Brain microvascular endothelial cell (primary cell): Measurements from ENCODE around the gene OLFML2A.
A peak's percentile ranks its signal among the peaks of the same experiment; 100 is the strongest.

Experiments
- DNase-seq: peaks from one replicate; pipeline ENCODE4 v3.0.0-alpha.2; 2020
- H3K27ac ChIP-seq: fragments of 250-450 bp; sonication (Bioruptor Pico); 2 replicates; pipeline ENCODE4 v1.5.1; 2020; ENCODE audit warnings: mild to moderate bottlenecking, moderate library complexity
- H3K27me3 ChIP-seq: fragments of 250-450 bp; sonication (Bioruptor Pico); replicated peaks from 2 replicates; pipeline ENCODE4 v1.5.1; 2020; ENCODE audit warnings: mild to moderate bottlenecking
- H3K36me3 ChIP-seq: fragments of 250-450 bp; sonication (Bioruptor Pico); replicated peaks from 2 replicates; pipeline ENCODE4 v1.5.1; 2020; ENCODE audit warnings: mild to moderate bottlenecking
- H3K4me3 ChIP-seq: 2 replicates; pipeline ENCODE4 v1.5.1; 2011; ENCODE audit warnings: low read depth, mild to moderate bottlenecking, control low read depth, low read length, moderate library complexity
- in situ Hi-C: cut with HindIII; loops from 2 replicates; pipeline ENCODE4 v1.10.0; 2017; ENCODE audit warnings: low sequenced_read_pairs, low pct_ligation_motif_present
- TF ChIP-seq, protein P1 (sequence below): IDR thresholded peaks from 2 replicates; pipeline ENCODE4 v1.5.1; 2011; ENCODE audit warnings: low read depth, mild to moderate bottlenecking, moderate library complexity, low read length, control low read depth, inconsistent platforms; ENCODE audit errors: missing control alignments

The OLFML2A gene

GRCh38 chr9:124805186-124805585 is 28.3 kb downstream of the OLFML2A start:
- no peak overlapping the region for H3K27ac ChIP-seq
- DNase-seq, result no peak
- H3K4me3 ChIP-seq, result no peak overlapping the region
- no peaks in the 10 kb centered on the region for H3K27me3 ChIP-seq
- in situ Hi-C loops, result no loop called here
- TF ChIP-seq, protein P1, sequence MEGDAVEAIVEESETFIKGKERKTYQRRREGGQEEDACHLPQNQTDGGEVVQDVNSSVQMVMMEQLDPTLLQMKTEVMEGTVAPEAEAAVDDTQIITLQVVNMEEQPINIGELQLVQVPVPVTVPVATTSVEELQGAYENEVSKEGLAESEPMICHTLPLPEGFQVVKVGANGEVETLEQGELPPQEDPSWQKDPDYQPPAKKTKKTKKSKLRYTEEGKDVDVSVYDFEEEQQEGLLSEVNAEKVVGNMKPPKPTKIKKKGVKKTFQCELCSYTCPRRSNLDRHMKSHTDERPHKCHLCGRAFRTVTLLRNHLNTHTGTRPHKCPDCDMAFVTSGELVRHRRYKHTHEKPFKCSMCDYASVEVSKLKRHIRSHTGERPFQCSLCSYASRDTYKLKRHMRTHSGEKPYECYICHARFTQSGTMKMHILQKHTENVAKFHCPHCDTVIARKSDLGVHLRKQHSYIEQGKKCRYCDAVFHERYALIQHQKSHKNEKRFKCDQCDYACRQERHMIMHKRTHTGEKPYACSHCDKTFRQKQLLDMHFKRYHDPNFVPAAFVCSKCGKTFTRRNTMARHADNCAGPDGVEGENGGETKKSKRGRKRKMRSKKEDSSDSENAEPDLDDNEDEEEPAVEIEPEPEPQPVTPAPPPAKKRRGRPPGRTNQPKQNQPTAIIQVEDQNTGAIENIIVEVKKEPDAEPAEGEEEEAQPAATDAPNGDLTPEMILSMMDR, result no peak
- no peaks in the 10 kb centered on the region for H3K36me3 ChIP-seq

DNA sequence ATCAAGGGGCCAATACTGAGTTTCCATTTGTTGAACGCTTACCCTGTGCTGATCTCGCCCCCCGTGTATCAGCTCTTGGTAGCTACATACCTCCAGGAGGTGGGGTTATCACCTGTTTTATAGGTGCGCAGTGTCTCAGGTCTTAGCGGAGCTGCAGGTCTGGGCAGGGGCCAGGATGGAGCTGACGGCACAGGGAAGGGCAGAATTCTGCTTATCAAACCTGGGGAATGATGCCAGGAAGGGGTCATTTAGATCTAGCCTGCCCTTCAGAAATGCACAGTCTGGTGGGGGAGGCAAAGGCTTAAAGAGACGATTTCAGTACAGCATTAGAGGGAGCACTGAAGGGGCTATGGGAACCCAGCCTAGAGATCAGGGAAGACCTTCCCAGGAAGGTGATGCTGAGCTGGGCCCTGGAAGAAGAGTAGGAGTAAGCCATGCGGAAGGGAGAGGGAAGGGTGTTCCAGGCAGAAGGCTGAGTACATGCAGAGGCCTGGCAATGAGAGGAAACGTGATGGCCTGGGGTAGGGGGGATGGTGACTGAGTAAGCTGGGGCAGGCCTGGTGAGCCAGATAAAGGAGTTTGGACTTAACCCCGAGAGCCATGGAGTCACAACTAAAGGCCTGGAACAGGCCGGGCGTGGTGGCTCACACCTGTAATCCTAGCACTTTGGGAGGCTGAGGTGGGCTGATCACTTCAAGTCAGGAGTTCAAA is 31.5 kb downstream of the OLFML2A start:
- no peaks in the 10 kb centered on the region for H3K36me3 ChIP-seq

DNA sequence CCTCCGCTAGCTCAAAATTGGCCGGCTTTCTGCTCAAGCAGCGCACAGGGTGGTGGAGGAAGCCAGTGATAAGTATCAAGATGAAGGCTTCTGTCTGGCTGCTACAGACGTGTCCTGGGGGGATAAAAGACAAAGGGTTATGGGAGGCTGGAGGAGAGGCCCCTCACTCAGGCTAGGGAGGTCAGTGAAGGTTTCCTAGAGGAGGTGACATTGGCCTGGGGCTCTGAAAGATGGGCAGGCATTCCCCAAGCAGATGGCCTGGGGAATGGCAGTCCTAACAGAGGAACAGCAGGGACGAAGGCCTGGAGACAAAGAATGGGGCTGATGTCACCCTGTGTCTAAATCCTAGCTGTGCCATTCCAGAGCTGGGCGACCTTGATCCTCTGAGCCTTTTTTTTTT is 32.3 kb downstream of the OLFML2A start:
- Histone ChIP-seq H3K36me3 (no peaks in the 10 kb centered on the region), H3K27ac (no peak overlapping the region)

More for the DNA sequence above, 31.5 kb downstream of the OLFML2A start:
- in situ Hi-C loops, result no loop called here
- Histone ChIP-seq H3K4me3 (no peak overlapping the region), H3K27me3 (no peaks in the 10 kb centered on the region), H3K27ac (no peak overlapping the region)
- TF ChIP-seq, protein P1, result no peak
- no peak for DNase-seq

DNA sequence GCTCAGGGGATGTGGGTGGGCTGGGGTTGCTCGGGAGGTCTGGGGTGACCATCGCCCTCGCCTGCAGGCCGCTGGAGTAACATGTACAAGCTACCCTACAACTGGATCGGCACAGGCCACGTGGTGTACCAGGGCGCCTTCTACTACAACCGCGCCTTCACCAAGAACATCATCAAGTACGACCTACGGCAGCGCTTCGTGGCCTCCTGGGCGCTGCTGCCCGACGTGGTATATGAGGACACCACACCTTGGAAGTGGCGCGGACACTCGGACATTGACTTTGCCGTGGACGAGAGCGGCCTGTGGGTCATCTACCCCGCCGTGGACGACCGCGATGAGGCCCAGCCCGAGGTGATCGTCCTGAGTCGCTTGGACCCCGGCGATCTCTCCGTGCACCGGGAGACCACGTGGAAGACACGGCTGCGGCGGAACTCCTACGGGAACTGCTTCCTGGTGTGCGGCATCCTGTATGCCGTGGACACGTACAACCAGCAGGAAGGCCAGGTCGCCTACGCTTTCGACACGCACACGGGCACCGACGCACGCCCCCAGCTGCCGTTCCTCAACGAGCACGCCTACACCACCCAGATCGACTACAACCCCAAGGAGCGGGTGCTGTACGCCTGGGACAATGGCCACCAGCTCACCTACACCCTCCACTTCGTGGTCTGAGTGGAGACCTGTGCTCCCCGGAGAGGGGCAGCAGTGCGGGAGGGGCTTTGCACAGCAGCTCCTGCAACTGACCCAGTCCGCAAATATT is 33.0 kb downstream of the OLFML2A start:
- no peak for DNase-seq
- Histone ChIP-seq H3K36me3 (no peaks in the 10 kb centered on the region), H3K27me3 (no peaks in the 10 kb centered on the region)

More for the DNA sequence above, 32.3 kb downstream of the OLFML2A start:
- DNase-seq, result no peak
- in situ Hi-C loops, result no loop called here
- Histone ChIP-seq H3K27me3 (no peaks in the 10 kb centered on the region), H3K4me3 (no peak overlapping the region)
- TF ChIP-seq, protein P1, result no peak

GRCh38 chr9:124810663-124811355 is 33.9 kb downstream of the OLFML2A start:
- Histone ChIP-seq H3K27me3 (no peaks in the 10 kb centered on the region), H3K36me3 (no peaks in the 10 kb centered on the region), H3K4me3 (no peak overlapping the region), H3K27ac (peak overlapping the region; percentile 94)
- TF ChIP-seq, protein P1, result no peak
- peak; percentile 82 for DNase-seq
- in situ Hi-C loops, result no loop called here

More for the DNA sequence above, 33.0 kb downstream of the OLFML2A start:
- in situ Hi-C loops, result no loop called here
- TF ChIP-seq, protein P1, result no peak
- Histone ChIP-seq H3K27ac (no peak overlapping the region), H3K4me3 (no peak overlapping the region)
